Measurements from ENCODE around the gene ARL8B.
"Not testable (repeated sequence)": the region's sequence is repeated elsewhere in the genome, so short reads cannot be mapped to it uniquely, and the experiment has no call there.

The ARL8B gene

GRCh38 chr3:5112043-5112442 lies 10.0 kb upstream of the ARL8B start:
- TF ChIP-seq, protein P1, sequence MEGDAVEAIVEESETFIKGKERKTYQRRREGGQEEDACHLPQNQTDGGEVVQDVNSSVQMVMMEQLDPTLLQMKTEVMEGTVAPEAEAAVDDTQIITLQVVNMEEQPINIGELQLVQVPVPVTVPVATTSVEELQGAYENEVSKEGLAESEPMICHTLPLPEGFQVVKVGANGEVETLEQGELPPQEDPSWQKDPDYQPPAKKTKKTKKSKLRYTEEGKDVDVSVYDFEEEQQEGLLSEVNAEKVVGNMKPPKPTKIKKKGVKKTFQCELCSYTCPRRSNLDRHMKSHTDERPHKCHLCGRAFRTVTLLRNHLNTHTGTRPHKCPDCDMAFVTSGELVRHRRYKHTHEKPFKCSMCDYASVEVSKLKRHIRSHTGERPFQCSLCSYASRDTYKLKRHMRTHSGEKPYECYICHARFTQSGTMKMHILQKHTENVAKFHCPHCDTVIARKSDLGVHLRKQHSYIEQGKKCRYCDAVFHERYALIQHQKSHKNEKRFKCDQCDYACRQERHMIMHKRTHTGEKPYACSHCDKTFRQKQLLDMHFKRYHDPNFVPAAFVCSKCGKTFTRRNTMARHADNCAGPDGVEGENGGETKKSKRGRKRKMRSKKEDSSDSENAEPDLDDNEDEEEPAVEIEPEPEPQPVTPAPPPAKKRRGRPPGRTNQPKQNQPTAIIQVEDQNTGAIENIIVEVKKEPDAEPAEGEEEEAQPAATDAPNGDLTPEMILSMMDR (IDR thresholded peaks at IDR 0.05) = no peak
- Histone ChIP-seq H3K27ac (no peak overlapping the region), H3K4me3 (no peak overlapping the region)
- DNase-seq (ENCODE audit: low spot score) = no peak

DNA sequence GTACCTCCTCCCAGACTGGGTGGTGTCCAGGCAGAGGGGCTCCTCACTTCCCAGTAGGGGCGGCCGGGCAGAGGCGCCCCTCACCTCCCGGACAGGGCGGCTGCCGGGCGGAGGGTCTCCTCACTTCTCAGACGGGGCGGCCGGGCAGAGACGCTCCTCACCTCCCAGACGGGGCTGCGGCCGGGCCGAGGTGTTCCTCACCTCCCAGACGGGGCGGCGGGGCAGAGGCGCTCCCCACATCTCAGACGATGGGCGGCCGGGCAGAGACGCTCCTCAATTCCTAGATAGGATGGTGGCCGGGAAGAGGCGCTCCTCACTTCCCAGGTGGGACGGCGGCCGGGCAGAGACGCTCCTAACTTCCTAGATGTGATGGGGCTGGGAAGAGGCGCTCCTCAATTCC lies 8.4 kb upstream of the ARL8B start:
- not testable (repeated sequence) for H3K27ac ChIP-seq; DNase-seq (ENCODE audit: low spot score); H3K4me3 ChIP-seq

DNA sequence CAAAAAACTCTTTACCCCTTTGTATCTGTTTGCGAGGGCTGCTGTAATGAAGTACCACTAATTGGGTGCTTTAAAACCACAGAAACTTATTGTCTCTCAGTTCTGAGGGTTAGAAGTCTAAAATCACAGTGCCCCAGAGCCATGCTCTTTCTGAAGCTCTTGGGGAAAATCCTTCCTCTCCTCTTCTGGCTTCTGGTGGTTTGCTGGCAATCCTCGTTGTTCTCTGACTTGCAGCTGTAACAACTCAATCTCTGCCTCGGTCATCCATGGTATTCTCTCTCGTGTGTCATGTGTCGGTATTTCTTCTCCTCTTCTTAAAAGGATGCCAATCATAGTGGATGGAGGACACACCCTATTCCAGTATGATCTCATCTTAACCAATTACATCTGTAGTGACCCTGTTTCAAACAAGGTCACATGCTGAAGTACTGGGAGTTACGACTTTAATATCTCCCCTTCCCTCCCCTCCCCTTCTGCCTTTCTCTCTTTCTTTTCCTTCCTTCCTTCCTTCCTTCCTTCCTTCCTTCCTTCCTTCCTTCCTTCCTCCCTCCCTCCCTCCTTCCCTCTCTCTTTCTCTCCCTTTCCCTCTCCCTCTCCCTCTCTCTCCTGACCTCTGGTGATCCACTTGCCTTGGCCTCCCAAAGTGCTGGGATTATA lies 6.5 kb upstream of the ARL8B start:
- TF ChIP-seq, protein P1 (IDR thresholded peaks at IDR 0.05) = no peak
- no peak for DNase-seq (ENCODE audit: low spot score)
- H3K4me3 ChIP-seq = no peak overlapping the region
- H3K27ac ChIP-seq = no peak overlapping the region

- no peak overlapping the region for H3K27ac ChIP-seq
- TF ChIP-seq, protein P1 (IDR thresholded peaks at IDR 0.05) = no peak
- no peak overlapping the region for H3K4me3 ChIP-seq
- DNase-seq (ENCODE audit: low spot score) = no peak
These were observed 5.6 kb upstream of the ARL8B start for GRCh38 chr3:5116538-5116937.

- no peak overlapping the region for H3K27ac ChIP-seq
- no peak overlapping the region for H3K4me3 ChIP-seq
- no peak for DNase-seq (ENCODE audit: low spot score)
- TF ChIP-seq, protein P1 (IDR thresholded peaks at IDR 0.05) = no peak
These were observed 1.6 kb upstream of the ARL8B start for GRCh38 chr3:5120446-5120845.

- TF ChIP-seq, protein P1 (IDR thresholded peaks at IDR 0.05) = no peak
- H3K4me3 ChIP-seq = peak overlapping the region; percentile 92
- DNase-seq (ENCODE audit: low spot score) = no peak
- peak overlapping the region; percentile 88 for H3K27ac ChIP-seq
These were observed 932 bp downstream of the ARL8B start for GRCh38 chr3:5122741-5123706.

- TF ChIP-seq, protein P1 (IDR thresholded peaks at IDR 0.05) = no peak
- peak overlapping the region; percentile 92 for H3K4me3 ChIP-seq
- DNase-seq (ENCODE audit: low spot score) = no peak
These were observed 1.8 kb downstream of the ARL8B start for GRCh38 chr3:5123937-5124336.

More at GRCh38 chr3:5123937-5124336, 1.8 kb downstream of the ARL8B start:
- H3K27ac ChIP-seq = no peak overlapping the region
